GM23338 (cell line): ENCODE results near the gene DUSP7. TPM values are rescaled to one million over a fixed set of nuclear protein-coding genes. Genes with fewer than 3 reads are reported as not detected.

Experiments used
- ATAC-seq: fragments of 200-7000 bp; cut with Tn5 transposase; 3 replicates; pipeline ENCODE4 v1.9.1; 2020
- DNase-seq: peaks from one replicate; pipeline ENCODE4 v3.0.0-alpha.2; 2015; ENCODE audit warnings: low spot score
- H2AFZ ChIP-seq: fragments of 200-600 bp; sonication (generic); 2 replicates; pipeline ENCODE4 v1.8.0; 2016; ENCODE audit warnings: antibody characterized with exemption, mild to moderate bottlenecking, moderate library complexity
- H3F3A ChIP-seq: fragments of 200-600 bp; sonication (generic); replicated peaks from 2 replicates; pipeline ENCODE4 v1.8.0; 2017; ENCODE audit warnings: antibody characterized with exemption, mixed run types, low read depth
- H3K27ac ChIP-seq: fragments of 200-600 bp; sonication (generic); 2 replicates; pipeline ENCODE4 v1.6.1; 2016; ENCODE audit warnings: low read depth
- H3K27me3 ChIP-seq: fragments of 200-600 bp; sonication (generic); 2 replicates; pipeline ENCODE4 v1.8.0; 2016; ENCODE audit warnings: mild to moderate bottlenecking, mixed run types, moderate library complexity; ENCODE audit not compliant: insufficient read depth
- H3K36me3 ChIP-seq: fragments of 200-600 bp; sonication (generic); 2 replicates; pipeline ENCODE4 v1.8.0; 2016; ENCODE audit warnings: mild to moderate bottlenecking; ENCODE audit not compliant: insufficient read depth
- H3K4me1 ChIP-seq: fragments of 200-600 bp; sonication (generic); 2 replicates; pipeline ENCODE4 v1.8.0; 2016; ENCODE audit warnings: mild to moderate bottlenecking, moderate library complexity; ENCODE audit not compliant: insufficient read depth
- H3K4me2 ChIP-seq: fragments of 200-600 bp; sonication (generic); 2 replicates; pipeline ENCODE4 v1.7.1; 2017; ENCODE audit warnings: mixed run types
- H3K4me3 ChIP-seq: fragments of 200-600 bp; sonication (generic); 2 replicates; pipeline ENCODE4 v1.6.1; 2016; ENCODE audit warnings: mixed run types
- H3K79me2 ChIP-seq: fragments of 200-600 bp; sonication (generic); replicated peaks from 2 replicates; pipeline ENCODE4 v1.8.0; 2017; ENCODE audit warnings: mild to moderate bottlenecking; ENCODE audit not compliant: insufficient read depth
- H3K9me2 ChIP-seq: fragments of 200-600 bp; sonication (generic); 2 replicates; pipeline ENCODE4 v1.8.0; 2017; ENCODE audit not compliant: insufficient read depth
- H4K20me1 ChIP-seq: fragments of 200-600 bp; sonication (generic); replicated peaks from 2 replicates; pipeline ENCODE4 v1.8.0; 2017; ENCODE audit warnings: mild to moderate bottlenecking; ENCODE audit not compliant: insufficient read depth
- H3K27ac Mint-ChIP-seq: 2 replicates; pipeline ENCODE4 v1.8.0; 2020; ENCODE audit warnings: inconsistent platforms, mild to moderate bottlenecking, moderate library complexity, mixed read lengths
- H3K27me3 Mint-ChIP-seq: 3 replicates; pipeline ENCODE4 v1.8.0; 2022; ENCODE audit warnings: low read depth, mild to moderate bottlenecking, moderate library complexity, mixed read lengths, inconsistent platforms; ENCODE audit not compliant: insufficient read depth, poor library complexity
- H3K36me3 Mint-ChIP-seq: 3 replicates; pipeline ENCODE4 v1.8.0; 2021; ENCODE audit warnings: low read depth, mild to moderate bottlenecking, inconsistent platforms, moderate library complexity, mixed read lengths
- H3K4me1 Mint-ChIP-seq: 3 replicates; pipeline ENCODE4 v1.8.0; 2020; ENCODE audit warnings: mild to moderate bottlenecking, inconsistent platforms, mixed read lengths
- H3K4me3 Mint-ChIP-seq: 3 replicates; pipeline ENCODE4 v1.8.0; 2021; ENCODE audit warnings: moderate library complexity, mild to moderate bottlenecking, inconsistent platforms, mixed read lengths
- H3K9me3 Mint-ChIP-seq: 3 replicates; pipeline ENCODE4 v1.8.0; 2020; ENCODE audit warnings: moderate library complexity, mild to moderate bottlenecking, inconsistent platforms, mixed read lengths
- CREB1 ChIP-seq: fragments of 250-450 bp; sonication (Bioruptor Pico); IDR thresholded peaks from 2 replicates; pipeline ENCODE4 v1.5.0; 2020; ENCODE audit warnings: low read depth, mild to moderate bottlenecking, moderate library complexity
- EZH2 ChIP-seq: fragments of 200-600 bp; sonication (generic); IDR thresholded peaks from one replicate; pipeline ENCODE4 v1.8.0; 2017; ENCODE audit warnings: antibody characterized with exemption, mild to moderate bottlenecking, low read depth; ENCODE audit not compliant: unreplicated experiment
- EZH2phosphoT487 ChIP-seq: fragments of 200-600 bp; sonication (generic); IDR thresholded peaks from one replicate; pipeline ENCODE4 v1.8.1; 2018; ENCODE audit warnings: antibody characterized with exemption; ENCODE audit not compliant: unreplicated experiment
- JUNB ChIP-seq: IDR thresholded peaks from one replicate; pipeline ENCODE4 v1.6.1; 2016; ENCODE audit warnings: antibody characterized with exemption; ENCODE audit not compliant: unreplicated experiment
- NANOG ChIP-seq: IDR thresholded peaks from 2 replicates; pipeline ENCODE4 v1.6.1; 2016; ENCODE audit warnings: antibody characterized with exemption, borderline replicate concordance
- POLR2AphosphoS5 ChIP-seq: IDR thresholded peaks from 2 replicates; pipeline ENCODE4 v1.6.1; 2016; ENCODE audit warnings: antibody characterized with exemption, low read depth
- STAT1 ChIP-seq: IDR thresholded peaks from one replicate; pipeline ENCODE4 v1.6.1; 2016; ENCODE audit warnings: antibody characterized with exemption; ENCODE audit not compliant: unreplicated experiment
- ZNF114 ChIP-seq: fragments of 250-450 bp; sonication (Bioruptor Pico); IDR thresholded peaks from 2 replicates; pipeline ENCODE4 v1.5.0; 2020; ENCODE audit warnings: mild to moderate bottlenecking, moderate library complexity
- ZNF331 ChIP-seq: fragments of 250-450 bp; sonication (Bioruptor Pico); IDR thresholded peaks from 2 replicates; pipeline ENCODE4 v1.5.0; 2020; ENCODE audit warnings: low read depth, mild to moderate bottlenecking, moderate library complexity
- polyA plus RNA-seq: library from polyadenylated mRNA; unstranded; fragments of >200 nt; fragmentation: Nextera tagmentation; extraction: Ambion mirVana; gene quantifications from 2 replicates; pipeline ENCODE4 v1.2.1, GENCODE V29; 2016
- total RNA-seq: library from RNA; depleted of rRNA; stranded (reverse); fragments of >200 nt; shearing (Covaris generic); gene quantifications from 2 replicates; pipeline ENCODE4 v1.2.3, GENCODE V29; 2014
- TF ChIP-seq, protein P1 (sequence below): fragments of 250-450 bp; sonication (Bioruptor Pico); IDR thresholded peaks from 2 replicates; pipeline ENCODE4 v1.5.0; 2020; ENCODE audit warnings: mild to moderate bottlenecking, moderate library complexity
- TF ChIP-seq, protein P2 (sequence below), 2 experiments: fragments of 200-600 bp in 1 of 2; sonication (generic) in 1 of 2; conservative IDR thresholded peaks; 2 replicates each; pipeline versions ENCODE4 v1.5.1 to v1.6.1; 2016 to 2017; ENCODE audit warnings: antibody characterized with exemption in 2 of 2, low read depth in 2 of 2, mild to moderate bottlenecking in 2 of 2, moderate library complexity in 1 of 2
- TF ChIP-seq, protein P3 (sequence below): IDR thresholded peaks from one replicate; pipeline ENCODE4 v1.6.1; 2018; ENCODE audit warnings: antibody characterized with exemption; ENCODE audit not compliant: unreplicated experiment
- TF ChIP-seq, protein P4 (sequence below): IDR thresholded peaks from 2 replicates; pipeline ENCODE4 v1.6.1; 2016; ENCODE audit warnings: antibody characterized with exemption

Gene DUSP7
- total and polyA plus RNA-seq, 2 experiments from 2014 or later = 5.6 to 14.7 TPM

DNA sequence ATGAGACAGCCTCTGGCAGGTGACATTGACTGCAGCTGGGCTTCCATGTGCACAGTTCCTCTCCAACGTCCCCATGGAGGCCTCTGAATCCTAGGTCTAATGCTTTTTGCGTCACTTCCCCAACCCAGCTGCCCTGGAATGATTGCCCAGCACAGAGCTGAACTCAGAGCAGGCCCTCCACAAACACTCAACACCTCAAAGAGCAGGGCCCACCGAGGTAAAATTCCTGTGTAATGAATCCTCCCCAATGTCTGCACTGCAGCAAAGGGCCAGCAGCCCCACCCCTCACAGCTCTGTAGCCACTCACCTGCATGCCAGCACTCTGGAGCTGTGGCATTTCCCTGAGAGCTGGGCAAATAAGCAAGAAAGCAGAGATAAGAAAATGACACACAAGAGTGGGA is 42.6 kb upstream of the DUSP7 start:
- Histone ChIP-seq H3K79me2 (no peaks in the 10 kb centered on the region), H3K4me3 (no peak overlapping the region), H3K9me2 (no peaks in the 10 kb centered on the region), H2AFZ (no peak overlapping the region), H3F3A (no peaks in the 10 kb centered on the region), H3K27ac (no peak overlapping the region), H3K4me2 (no peak overlapping the region), H3K4me1 (no peaks in the 10 kb centered on the region), H4K20me1 (no peaks in the 10 kb centered on the region), H3K27me3 (no peaks in the 10 kb centered on the region), H3K36me3 (peaks cover 17% of the 10 kb centered on the region; the same call in 1 of the 2 replicates)
- TF ChIP-seq CREB1 (CRISPR knock-in tag) = no peak
- no peak for TF ChIP-seq JUNB
- TF ChIP-seq ZNF331 = no peak
- TF ChIP-seq STAT1 = no peak
- no peak for TF ChIP-seq EZH2
- TF ChIP-seq, protein P1, sequence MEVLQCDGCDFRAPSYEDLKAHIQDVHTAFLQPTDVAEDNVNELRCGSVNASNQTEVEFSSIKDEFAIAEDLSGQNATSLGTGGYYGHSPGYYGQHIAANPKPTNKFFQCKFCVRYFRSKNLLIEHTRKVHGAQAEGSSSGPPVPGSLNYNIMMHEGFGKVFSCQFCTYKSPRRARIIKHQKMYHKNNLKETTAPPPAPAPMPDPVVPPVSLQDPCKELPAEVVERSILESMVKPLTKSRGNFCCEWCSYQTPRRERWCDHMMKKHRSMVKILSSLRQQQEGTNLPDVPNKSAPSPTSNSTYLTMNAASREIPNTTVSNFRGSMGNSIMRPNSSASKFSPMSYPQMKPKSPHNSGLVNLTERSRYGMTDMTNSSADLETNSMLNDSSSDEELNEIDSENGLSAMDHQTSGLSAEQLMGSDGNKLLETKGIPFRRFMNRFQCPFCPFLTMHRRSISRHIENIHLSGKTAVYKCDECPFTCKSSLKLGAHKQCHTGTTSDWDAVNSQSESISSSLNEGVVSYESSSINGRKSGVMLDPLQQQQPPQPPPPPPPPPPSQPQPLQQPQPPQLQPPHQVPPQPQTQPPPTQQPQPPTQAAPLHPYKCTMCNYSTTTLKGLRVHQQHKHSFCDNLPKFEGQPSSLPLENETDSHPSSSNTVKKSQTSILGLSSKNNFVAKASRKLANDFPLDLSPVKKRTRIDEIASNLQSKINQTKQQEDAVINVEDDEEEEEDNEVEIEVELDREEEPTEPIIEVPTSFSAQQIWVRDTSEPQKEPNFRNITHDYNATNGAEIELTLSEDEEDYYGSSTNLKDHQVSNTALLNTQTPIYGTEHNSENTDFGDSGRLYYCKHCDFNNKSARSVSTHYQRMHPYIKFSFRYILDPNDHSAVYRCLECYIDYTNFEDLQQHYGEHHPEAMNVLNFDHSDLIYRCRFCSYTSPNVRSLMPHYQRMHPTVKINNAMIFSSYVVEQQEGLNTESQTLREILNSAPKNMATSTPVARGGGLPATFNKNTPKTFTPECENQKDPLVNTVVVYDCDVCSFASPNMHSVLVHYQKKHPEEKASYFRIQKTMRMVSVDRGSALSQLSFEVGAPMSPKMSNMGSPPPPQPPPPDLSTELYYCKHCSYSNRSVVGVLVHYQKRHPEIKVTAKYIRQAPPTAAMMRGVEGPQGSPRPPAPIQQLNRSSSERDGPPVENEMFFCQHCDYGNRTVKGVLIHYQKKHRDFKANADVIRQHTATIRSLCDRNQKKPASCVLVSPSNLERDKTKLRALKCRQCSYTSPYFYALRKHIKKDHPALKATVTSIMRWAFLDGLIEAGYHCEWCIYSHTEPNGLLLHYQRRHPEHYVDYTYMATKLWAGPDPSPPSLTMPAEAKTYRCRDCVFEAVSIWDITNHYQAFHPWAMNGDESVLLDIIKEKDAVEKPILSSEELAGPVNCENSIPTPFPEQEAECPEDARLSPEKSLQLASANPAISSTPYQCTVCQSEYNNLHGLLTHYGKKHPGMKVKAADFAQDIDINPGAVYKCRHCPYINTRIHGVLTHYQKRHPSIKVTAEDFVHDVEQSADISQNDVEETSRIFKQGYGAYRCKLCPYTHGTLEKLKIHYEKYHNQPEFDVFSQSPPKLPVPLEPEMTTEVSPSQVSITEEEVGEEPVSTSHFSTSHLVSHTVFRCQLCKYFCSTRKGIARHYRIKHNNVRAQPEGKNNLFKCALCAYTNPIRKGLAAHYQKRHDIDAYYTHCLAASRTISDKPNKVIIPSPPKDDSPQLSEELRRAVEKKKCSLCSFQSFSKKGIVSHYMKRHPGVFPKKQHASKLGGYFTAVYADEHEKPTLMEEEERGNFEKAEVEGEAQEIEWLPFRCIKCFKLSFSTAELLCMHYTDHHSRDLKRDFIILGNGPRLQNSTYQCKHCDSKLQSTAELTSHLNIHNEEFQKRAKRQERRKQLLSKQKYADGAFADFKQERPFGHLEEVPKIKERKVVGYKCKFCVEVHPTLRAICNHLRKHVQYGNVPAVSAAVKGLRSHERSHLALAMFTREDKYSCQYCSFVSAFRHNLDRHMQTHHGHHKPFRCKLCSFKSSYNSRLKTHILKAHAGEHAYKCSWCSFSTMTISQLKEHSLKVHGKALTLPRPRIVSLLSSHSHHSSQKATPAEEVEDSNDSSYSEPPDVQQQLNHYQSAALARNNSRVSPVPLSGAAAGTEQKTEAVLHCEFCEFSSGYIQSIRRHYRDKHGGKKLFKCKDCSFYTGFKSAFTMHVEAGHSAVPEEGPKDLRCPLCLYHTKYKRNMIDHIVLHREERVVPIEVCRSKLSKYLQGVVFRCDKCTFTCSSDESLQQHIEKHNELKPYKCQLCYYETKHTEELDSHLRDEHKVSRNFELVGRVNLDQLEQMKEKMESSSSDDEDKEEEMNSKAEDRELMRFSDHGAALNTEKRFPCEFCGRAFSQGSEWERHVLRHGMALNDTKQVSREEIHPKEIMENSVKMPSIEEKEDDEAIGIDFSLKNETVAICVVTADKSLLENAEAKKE (CRISPR knock-in tag) = no peak
- no peak for TF ChIP-seq EZH2phosphoT487
- TF ChIP-seq, protein P2, sequence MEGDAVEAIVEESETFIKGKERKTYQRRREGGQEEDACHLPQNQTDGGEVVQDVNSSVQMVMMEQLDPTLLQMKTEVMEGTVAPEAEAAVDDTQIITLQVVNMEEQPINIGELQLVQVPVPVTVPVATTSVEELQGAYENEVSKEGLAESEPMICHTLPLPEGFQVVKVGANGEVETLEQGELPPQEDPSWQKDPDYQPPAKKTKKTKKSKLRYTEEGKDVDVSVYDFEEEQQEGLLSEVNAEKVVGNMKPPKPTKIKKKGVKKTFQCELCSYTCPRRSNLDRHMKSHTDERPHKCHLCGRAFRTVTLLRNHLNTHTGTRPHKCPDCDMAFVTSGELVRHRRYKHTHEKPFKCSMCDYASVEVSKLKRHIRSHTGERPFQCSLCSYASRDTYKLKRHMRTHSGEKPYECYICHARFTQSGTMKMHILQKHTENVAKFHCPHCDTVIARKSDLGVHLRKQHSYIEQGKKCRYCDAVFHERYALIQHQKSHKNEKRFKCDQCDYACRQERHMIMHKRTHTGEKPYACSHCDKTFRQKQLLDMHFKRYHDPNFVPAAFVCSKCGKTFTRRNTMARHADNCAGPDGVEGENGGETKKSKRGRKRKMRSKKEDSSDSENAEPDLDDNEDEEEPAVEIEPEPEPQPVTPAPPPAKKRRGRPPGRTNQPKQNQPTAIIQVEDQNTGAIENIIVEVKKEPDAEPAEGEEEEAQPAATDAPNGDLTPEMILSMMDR (conservative IDR thresholded peaks at IDR 0.05; ENCODE audit: low read depth in 2 of 2) = no peak
- TF ChIP-seq, protein P3, sequence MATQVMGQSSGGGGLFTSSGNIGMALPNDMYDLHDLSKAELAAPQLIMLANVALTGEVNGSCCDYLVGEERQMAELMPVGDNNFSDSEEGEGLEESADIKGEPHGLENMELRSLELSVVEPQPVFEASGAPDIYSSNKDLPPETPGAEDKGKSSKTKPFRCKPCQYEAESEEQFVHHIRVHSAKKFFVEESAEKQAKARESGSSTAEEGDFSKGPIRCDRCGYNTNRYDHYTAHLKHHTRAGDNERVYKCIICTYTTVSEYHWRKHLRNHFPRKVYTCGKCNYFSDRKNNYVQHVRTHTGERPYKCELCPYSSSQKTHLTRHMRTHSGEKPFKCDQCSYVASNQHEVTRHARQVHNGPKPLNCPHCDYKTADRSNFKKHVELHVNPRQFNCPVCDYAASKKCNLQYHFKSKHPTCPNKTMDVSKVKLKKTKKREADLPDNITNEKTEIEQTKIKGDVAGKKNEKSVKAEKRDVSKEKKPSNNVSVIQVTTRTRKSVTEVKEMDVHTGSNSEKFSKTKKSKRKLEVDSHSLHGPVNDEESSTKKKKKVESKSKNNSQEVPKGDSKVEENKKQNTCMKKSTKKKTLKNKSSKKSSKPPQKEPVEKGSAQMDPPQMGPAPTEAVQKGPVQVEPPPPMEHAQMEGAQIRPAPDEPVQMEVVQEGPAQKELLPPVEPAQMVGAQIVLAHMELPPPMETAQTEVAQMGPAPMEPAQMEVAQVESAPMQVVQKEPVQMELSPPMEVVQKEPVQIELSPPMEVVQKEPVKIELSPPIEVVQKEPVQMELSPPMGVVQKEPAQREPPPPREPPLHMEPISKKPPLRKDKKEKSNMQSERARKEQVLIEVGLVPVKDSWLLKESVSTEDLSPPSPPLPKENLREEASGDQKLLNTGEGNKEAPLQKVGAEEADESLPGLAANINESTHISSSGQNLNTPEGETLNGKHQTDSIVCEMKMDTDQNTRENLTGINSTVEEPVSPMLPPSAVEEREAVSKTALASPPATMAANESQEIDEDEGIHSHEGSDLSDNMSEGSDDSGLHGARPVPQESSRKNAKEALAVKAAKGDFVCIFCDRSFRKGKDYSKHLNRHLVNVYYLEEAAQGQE = no peak
- no peak for TF ChIP-seq NANOG
- TF ChIP-seq ZNF114 (CRISPR knock-in tag) = no peak
- TF ChIP-seq, protein P4, sequence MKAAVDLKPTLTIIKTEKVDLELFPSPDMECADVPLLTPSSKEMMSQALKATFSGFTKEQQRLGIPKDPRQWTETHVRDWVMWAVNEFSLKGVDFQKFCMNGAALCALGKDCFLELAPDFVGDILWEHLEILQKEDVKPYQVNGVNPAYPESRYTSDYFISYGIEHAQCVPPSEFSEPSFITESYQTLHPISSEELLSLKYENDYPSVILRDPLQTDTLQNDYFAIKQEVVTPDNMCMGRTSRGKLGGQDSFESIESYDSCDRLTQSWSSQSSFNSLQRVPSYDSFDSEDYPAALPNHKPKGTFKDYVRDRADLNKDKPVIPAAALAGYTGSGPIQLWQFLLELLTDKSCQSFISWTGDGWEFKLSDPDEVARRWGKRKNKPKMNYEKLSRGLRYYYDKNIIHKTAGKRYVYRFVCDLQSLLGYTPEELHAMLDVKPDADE = no peak
- TF ChIP-seq POLR2AphosphoS5 = no peak
- no peak for DNase-seq
- H3K9me3 Mint-ChIP-seq = no peaks in the 10 kb centered on the region; the same call in 2 of the 3 replicates
- H3K27ac Mint-ChIP-seq = no peak overlapping the region
- no peaks in the 10 kb centered on the region for H3K27me3 Mint-ChIP-seq
- H3K36me3 Mint-ChIP-seq = peaks cover 46% of the 10 kb centered on the region
- no peak overlapping the region for H3K4me3 Mint-ChIP-seq
- no peak for ATAC-seq
- H3K4me1 Mint-ChIP-seq = no peaks in the 10 kb centered on the region
